Measurements from ENCODE around the gene FXYD7.

The FXYD7 gene

DNA sequence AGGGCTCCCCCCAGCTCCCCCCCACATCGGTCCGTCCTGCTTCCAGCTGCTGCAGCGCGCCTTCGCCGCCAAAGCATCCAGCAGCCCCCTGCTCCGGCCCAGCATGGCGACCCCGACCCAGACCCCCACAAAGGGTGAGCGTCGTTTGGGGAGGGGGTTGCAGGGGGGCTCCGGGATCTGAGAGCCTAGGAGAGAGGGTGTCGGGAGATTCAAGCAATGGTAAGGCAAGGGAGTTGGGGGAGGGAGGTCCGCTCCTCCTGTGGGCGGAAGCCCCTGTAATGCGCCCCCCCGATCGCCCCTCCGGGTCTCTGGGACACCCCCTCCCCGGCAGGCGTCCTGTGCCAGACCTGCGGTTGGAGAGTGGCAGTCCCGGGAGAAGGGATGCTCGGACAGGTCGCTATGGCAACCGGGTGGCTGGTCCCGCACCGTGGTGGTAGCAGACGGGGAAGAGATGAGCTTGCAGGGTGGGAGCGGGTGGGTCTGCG is at the start of gene FXYD7:
Gene FXYD7, plus strand, starts transcription at position 25 of the 485 bp plus-strand sequence. Its CDS starts 79 bp downstream, at position 104.
- no peak for ATAC-seq
- TF ChIP-seq ZFP3 (CRISPR knock-in tag; IDR thresholded peaks at IDR 0.05) (no peak), PPARA (CRISPR knock-in tag; IDR thresholded peaks at IDR 0.05; ENCODE audit: borderline replicate concordance) (no peak), ZNF8 (CRISPR knock-in tag; IDR thresholded peaks at IDR 0.05) (no peak), ESRRG (CRISPR knock-in tag; IDR thresholded peaks at IDR 0.05) (no peak), TCF4 (CRISPR knock-in tag; IDR thresholded peaks at IDR 0.05; ENCODE audit: borderline replicate concordance) (no peak), SNAI2 (CRISPR knock-in tag; IDR thresholded peaks at IDR 0.05) (no peak), OSR1 (CRISPR knock-in tag; IDR thresholded peaks at IDR 0.05) (no peak), RARB (CRISPR knock-in tag; IDR thresholded peaks at IDR 0.05) (no peak), GLIS3 (CRISPR knock-in tag; IDR thresholded peaks at IDR 0.05) (no peak), BACH2 (CRISPR knock-in tag; IDR thresholded peaks at IDR 0.05; ENCODE audit: borderline replicate concordance) (no peak), CREB5 (CRISPR knock-in tag; IDR thresholded peaks at IDR 0.05; ENCODE audit: low read depth) (no peak), ISL1 (CRISPR knock-in tag; IDR thresholded peaks at IDR 0.05) (no peak)
- TF ChIP-seq, protein P1, sequence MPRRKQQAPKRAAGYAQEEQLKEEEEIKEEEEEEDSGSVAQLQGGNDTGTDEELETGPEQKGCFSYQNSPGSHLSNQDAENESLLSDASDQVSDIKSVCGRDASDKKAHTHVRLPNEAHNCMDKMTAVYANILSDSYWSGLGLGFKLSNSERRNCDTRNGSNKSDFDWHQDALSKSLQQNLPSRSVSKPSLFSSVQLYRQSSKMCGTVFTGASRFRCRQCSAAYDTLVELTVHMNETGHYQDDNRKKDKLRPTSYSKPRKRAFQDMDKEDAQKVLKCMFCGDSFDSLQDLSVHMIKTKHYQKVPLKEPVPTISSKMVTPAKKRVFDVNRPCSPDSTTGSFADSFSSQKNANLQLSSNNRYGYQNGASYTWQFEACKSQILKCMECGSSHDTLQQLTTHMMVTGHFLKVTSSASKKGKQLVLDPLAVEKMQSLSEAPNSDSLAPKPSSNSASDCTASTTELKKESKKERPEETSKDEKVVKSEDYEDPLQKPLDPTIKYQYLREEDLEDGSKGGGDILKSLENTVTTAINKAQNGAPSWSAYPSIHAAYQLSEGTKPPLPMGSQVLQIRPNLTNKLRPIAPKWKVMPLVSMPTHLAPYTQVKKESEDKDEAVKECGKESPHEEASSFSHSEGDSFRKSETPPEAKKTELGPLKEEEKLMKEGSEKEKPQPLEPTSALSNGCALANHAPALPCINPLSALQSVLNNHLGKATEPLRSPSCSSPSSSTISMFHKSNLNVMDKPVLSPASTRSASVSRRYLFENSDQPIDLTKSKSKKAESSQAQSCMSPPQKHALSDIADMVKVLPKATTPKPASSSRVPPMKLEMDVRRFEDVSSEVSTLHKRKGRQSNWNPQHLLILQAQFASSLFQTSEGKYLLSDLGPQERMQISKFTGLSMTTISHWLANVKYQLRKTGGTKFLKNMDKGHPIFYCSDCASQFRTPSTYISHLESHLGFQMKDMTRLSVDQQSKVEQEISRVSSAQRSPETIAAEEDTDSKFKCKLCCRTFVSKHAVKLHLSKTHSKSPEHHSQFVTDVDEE (CRISPR knock-in tag; IDR thresholded peaks at IDR 0.05): no peak

- TF ChIP-seq, protein P2, sequence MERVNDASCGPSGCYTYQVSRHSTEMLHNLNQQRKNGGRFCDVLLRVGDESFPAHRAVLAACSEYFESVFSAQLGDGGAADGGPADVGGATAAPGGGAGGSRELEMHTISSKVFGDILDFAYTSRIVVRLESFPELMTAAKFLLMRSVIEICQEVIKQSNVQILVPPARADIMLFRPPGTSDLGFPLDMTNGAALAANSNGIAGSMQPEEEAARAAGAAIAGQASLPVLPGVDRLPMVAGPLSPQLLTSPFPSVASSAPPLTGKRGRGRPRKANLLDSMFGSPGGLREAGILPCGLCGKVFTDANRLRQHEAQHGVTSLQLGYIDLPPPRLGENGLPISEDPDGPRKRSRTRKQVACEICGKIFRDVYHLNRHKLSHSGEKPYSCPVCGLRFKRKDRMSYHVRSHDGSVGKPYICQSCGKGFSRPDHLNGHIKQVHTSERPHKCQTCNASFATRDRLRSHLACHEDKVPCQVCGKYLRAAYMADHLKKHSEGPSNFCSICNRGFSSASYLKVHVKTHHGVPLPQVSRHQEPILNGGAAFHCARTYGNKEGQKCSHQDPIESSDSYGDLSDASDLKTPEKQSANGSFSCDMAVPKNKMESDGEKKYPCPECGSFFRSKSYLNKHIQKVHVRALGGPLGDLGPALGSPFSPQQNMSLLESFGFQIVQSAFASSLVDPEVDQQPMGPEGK (CRISPR knock-in tag; IDR thresholded peaks at IDR 0.05; ENCODE audit: borderline replicate concordance): no peak
- TF ChIP-seq BACH2 (CRISPR knock-in tag; IDR thresholded peaks at IDR 0.05; ENCODE audit: borderline replicate concordance) (no peak), ZNF565 (CRISPR knock-in tag; conservative IDR thresholded peaks at IDR 0.05; ENCODE audit: low read depth) (no peak), OSR1 (CRISPR knock-in tag; IDR thresholded peaks at IDR 0.05) (no peak), ARNTL (CRISPR knock-in tag; IDR thresholded peaks at IDR 0.05; ENCODE audit: borderline replicate concordance, low read depth) (no peak), GLIS3 (CRISPR knock-in tag; IDR thresholded peaks at IDR 0.05) (no peak)
- TF ChIP-seq, protein P3, sequence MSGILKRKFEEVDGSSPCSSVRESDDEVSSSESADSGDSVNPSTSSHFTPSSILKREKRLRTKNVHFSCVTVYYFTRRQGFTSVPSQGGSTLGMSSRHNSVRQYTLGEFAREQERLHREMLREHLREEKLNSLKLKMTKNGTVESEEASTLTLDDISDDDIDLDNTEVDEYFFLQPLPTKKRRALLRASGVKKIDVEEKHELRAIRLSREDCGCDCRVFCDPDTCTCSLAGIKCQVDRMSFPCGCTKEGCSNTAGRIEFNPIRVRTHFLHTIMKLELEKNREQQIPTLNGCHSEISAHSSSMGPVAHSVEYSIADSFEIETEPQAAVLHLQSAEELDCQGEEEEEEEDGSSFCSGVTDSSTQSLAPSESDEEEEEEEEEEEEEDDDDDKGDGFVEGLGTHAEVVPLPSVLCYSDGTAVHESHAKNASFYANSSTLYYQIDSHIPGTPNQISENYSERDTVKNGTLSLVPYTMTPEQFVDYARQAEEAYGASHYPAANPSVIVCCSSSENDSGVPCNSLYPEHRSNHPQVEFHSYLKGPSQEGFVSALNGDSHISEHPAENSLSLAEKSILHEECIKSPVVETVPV (CRISPR knock-in tag; IDR thresholded peaks at IDR 0.05): no peak
- no peak for ATAC-seq
Observed at GRCh38 chr19:35093430-35093829, 49.6 kb upstream of the FXYD7 start.

DNA sequence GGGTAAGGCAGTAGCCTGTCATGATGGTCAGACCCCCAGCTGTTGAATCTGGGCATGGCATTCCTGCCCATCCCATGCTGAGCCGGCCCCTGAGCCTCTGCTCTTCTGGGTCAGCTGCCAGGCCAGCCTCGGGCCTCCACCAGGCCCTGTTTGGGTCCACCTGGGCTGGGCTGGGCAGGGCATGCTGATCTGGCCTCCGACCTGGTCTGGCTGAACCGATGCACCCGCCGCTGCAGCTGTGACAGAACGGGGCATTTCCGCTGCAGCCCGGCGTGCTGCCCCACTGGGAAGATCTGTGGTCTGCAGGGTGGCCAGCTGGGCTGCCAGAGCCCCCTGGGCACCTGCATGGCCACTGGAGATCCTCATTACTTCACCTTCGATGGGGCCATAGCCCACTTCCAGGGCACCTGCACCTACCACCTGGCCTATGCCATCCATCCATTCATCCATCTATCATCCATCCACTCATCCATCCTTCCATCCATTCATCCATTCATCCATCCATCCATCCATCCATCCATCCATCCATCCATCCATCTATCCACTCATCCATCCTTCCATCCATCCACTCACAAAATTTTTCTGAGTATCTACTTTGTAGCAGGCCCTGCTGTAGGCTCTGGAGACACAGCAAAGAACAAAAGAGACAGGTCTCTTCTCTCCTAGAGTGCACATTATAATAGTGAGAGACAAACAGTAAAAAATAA is 49.0 kb upstream of the FXYD7 start:
- no peak for ATAC-seq
- TF ChIP-seq CREB5 (CRISPR knock-in tag; IDR thresholded peaks at IDR 0.05; ENCODE audit: low read depth) (no peak), PPARA (CRISPR knock-in tag; IDR thresholded peaks at IDR 0.05; ENCODE audit: borderline replicate concordance) (no peak), ZNF565 (CRISPR knock-in tag; conservative IDR thresholded peaks at IDR 0.05; ENCODE audit: low read depth) (no peak), RARB (CRISPR knock-in tag; IDR thresholded peaks at IDR 0.05) (no peak), CSDC2 (CRISPR knock-in tag; IDR thresholded peaks at IDR 0.05) (no peak), ZFP30 (CRISPR knock-in tag; IDR thresholded peaks at IDR 0.05) (no peak), SNAI2 (CRISPR knock-in tag; IDR thresholded peaks at IDR 0.05) (no peak), GLIS3 (CRISPR knock-in tag; IDR thresholded peaks at IDR 0.05) (no peak), TCF4 (CRISPR knock-in tag; IDR thresholded peaks at IDR 0.05; ENCODE audit: borderline replicate concordance) (no peak)
- TF ChIP-seq, protein P1 (CRISPR knock-in tag; IDR thresholded peaks at IDR 0.05): no peak
- TF ChIP-seq, protein P4, sequence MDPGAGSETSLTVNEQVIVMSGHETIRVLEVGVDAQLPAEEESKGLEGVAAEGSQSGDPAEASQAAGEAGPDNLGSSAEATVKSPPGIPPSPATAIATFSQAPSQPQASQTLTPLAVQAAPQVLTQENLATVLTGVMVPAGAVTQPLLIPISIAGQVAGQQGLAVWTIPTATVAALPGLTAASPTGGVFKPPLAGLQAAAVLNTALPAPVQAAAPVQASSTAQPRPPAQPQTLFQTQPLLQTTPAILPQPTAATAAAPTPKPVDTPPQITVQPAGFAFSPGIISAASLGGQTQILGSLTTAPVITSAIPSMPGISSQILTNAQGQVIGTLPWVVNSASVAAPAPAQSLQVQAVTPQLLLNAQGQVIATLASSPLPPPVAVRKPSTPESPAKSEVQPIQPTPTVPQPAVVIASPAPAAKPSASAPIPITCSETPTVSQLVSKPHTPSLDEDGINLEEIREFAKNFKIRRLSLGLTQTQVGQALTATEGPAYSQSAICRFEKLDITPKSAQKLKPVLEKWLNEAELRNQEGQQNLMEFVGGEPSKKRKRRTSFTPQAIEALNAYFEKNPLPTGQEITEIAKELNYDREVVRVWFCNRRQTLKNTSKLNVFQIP (CRISPR knock-in tag; IDR thresholded peaks at IDR 0.05; ENCODE audit: borderline replicate concordance, low read depth): no peak
- TF ChIP-seq, protein P2 (CRISPR knock-in tag; IDR thresholded peaks at IDR 0.05; ENCODE audit: borderline replicate concordance): no peak
